ENCODE measurements around the gene PURB.

DNA sequence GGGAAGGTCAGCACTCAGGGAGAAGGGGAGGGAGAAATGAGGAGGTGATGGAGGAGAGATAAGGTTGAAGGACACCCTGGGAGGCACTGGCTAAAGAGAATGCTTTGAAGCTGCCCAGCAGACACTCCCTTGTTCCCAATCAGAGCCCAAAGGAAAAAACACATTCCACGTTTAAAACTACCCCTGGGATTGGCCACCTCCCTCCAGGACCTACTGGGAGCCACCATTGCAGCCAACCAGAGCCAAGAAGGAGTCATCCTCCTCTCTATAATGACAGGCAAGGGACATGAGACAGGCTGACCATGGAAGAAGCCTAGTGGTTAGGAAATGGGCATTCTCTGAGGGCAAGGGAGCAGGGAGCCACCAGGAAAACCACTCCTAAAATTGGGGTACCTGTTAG lies 49.7 kb upstream of the PURB start:
- TF ChIP-seq, protein P1, sequence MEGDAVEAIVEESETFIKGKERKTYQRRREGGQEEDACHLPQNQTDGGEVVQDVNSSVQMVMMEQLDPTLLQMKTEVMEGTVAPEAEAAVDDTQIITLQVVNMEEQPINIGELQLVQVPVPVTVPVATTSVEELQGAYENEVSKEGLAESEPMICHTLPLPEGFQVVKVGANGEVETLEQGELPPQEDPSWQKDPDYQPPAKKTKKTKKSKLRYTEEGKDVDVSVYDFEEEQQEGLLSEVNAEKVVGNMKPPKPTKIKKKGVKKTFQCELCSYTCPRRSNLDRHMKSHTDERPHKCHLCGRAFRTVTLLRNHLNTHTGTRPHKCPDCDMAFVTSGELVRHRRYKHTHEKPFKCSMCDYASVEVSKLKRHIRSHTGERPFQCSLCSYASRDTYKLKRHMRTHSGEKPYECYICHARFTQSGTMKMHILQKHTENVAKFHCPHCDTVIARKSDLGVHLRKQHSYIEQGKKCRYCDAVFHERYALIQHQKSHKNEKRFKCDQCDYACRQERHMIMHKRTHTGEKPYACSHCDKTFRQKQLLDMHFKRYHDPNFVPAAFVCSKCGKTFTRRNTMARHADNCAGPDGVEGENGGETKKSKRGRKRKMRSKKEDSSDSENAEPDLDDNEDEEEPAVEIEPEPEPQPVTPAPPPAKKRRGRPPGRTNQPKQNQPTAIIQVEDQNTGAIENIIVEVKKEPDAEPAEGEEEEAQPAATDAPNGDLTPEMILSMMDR (conservative IDR thresholded peaks at IDR 0.05; ENCODE audit: low read depth in 2 of 2), result no peak
- TF ChIP-seq EZH2phosphoT487 (IDR thresholded peaks at IDR 0.05; ENCODE audit: unreplicated experiment), result no peak
- TF ChIP-seq, protein P2, sequence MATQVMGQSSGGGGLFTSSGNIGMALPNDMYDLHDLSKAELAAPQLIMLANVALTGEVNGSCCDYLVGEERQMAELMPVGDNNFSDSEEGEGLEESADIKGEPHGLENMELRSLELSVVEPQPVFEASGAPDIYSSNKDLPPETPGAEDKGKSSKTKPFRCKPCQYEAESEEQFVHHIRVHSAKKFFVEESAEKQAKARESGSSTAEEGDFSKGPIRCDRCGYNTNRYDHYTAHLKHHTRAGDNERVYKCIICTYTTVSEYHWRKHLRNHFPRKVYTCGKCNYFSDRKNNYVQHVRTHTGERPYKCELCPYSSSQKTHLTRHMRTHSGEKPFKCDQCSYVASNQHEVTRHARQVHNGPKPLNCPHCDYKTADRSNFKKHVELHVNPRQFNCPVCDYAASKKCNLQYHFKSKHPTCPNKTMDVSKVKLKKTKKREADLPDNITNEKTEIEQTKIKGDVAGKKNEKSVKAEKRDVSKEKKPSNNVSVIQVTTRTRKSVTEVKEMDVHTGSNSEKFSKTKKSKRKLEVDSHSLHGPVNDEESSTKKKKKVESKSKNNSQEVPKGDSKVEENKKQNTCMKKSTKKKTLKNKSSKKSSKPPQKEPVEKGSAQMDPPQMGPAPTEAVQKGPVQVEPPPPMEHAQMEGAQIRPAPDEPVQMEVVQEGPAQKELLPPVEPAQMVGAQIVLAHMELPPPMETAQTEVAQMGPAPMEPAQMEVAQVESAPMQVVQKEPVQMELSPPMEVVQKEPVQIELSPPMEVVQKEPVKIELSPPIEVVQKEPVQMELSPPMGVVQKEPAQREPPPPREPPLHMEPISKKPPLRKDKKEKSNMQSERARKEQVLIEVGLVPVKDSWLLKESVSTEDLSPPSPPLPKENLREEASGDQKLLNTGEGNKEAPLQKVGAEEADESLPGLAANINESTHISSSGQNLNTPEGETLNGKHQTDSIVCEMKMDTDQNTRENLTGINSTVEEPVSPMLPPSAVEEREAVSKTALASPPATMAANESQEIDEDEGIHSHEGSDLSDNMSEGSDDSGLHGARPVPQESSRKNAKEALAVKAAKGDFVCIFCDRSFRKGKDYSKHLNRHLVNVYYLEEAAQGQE (IDR thresholded peaks at IDR 0.05; ENCODE audit: unreplicated experiment), result no peak
- TF ChIP-seq POLR2AphosphoS5 (IDR thresholded peaks at IDR 0.05; ENCODE audit: low read depth), result no peak
- no peak for TF ChIP-seq JUNB (IDR thresholded peaks at IDR 0.05; ENCODE audit: unreplicated experiment)
- TF ChIP-seq EZH2 (IDR thresholded peaks at IDR 0.05; ENCODE audit: low read depth, unreplicated experiment), result no peak

Data from GM23338 (cell line).